Adrenal gland (tissue), 5 donors: ENCODE results near the gene PHLDB3.

Experiments
- CTCF ChIP-seq, 6 experiments: fragments of 450-650 bp in 4 of 6; fragments of 200-600 bp in 2 of 6; sonication (generic) in 1 of 6; IDR thresholded peaks; 1 replicate in 5 of 6; 2 replicates in 1 of 6; pipeline versions ENCODE4 v1.5.1 to v1.8.0; 2016 to 2021; ENCODE audit warnings: antibody characterized with exemption in 6 of 6, mild to moderate bottlenecking in 2 of 6, moderate library complexity in 1 of 6
- POLR2A ChIP-seq, 2 donors: fragments of 450-650 bp; IDR thresholded peaks; one replicate each; pipeline ENCODE4 v1.6.1; 2017; ENCODE audit warnings: antibody characterized with exemption in 2 of 2, mild to moderate bottlenecking in 2 of 2, moderate library complexity in 1 of 2
- donor health status: DM: no; HTN: no; CAD: no.

GRCh38 chr19:43499042-43499441 lies 5.5 kb downstream of the PHLDB3 start:
- TF ChIP-seq CTCF (IDR thresholded peaks at IDR 0.05) (no peak), POLR2A (IDR thresholded peaks at IDR 0.05) (no peak)
